Left cardiac atrium (tissue), 4 donors: ENCODE results near the gene GARRE1. TPM values are rescaled to one million over a fixed set of nuclear protein-coding genes. Genes with fewer than 3 reads are reported as not detected.
"Not testable (repeated sequence)": the region's sequence is repeated elsewhere in the genome, so short reads cannot be mapped to it uniquely, and the experiment has no call there.

Experiments
- ATAC-seq, 2 donors: fragments of 200-7000 bp; cut with Tn5 transposase; one replicate each; pipeline ENCODE4 v1.9.1; 2020; ENCODE audit warnings: mild to moderate bottlenecking in 2 of 2, moderate library complexity in 2 of 2
- DNase-seq: peaks from one replicate; pipeline ENCODE4 v3.0.0-alpha.2; 2020
- intact Hi-C, 2 donors: fragments of 100-400 bp; cut with DNase I; formaldehyde crosslinking; loops; one replicate each; pipeline versions ENCODE4 v1.14.1 to v1.15.1; 2022 to 2023
- total RNA-seq, 2 donors: library from RNA; stranded (reverse); fragmentation: NEBNext Ultra II Directional; extraction: Animal tissue kit (Norgen Biotek cat#: 25700); gene quantifications; one replicate each; pipeline ENCODE4 v1.2.1, GENCODE V29; 2021
- donor health status: DM: no; HTN: yes; CAD: no.
- donor health status: DM: no; HTN: yes; CAD: no; lungs with severe emphysema.
- donor health status: DM: yes; HTN: yes; CAD: no.
- donor health status: Dilated cardiomyopathy.

GARRE1 gene
- total RNA-seq, 2 donors from 2014 or later, result 20.9 to 30.5 TPM

- ATAC-seq, result no peak
Measured at GRCh38 chr19:34277244-34277643, 22.9 kb downstream of the GARRE1 start.

GRCh38 chr19:34278783-34279182 lies 24.4 kb downstream of the GARRE1 start:
- intact Hi-C loops, result no loop called here
- ATAC-seq, result no peak

More at GRCh38 chr19:34277244-34277643, 22.9 kb downstream of the GARRE1 start:
- DNase-seq, result no peak
- intact Hi-C loops, result no loop called here

GRCh38 chr19:34281444-34281843 lies 27.1 kb downstream of the GARRE1 start:
- DNase-seq, intact Hi-C loops, ATAC-seq: not testable (repeated sequence)

More at GRCh38 chr19:34278783-34279182, 24.4 kb downstream of the GARRE1 start:
- DNase-seq, result no peak

GRCh38 chr19:34282611-34283519 lies 28.5 kb downstream of the GARRE1 start:
- intact Hi-C loops, result no loop called here

GRCh38 chr19:34284505-34284904 lies 30.2 kb downstream of the GARRE1 start:
- DNase-seq (no peak), ATAC-seq (no peak)
- intact Hi-C loops, result no loop called here

More at GRCh38 chr19:34282611-34283519, 28.5 kb downstream of the GARRE1 start:
- DNase-seq, result no peak
- no peak for ATAC-seq

GRCh38 chr19:34287662-34288140 lies 33.3 kb downstream of the GARRE1 start:
- ATAC-seq (no peak), DNase-seq (no peak)
- intact Hi-C loops, result no loop called here

- intact Hi-C loops, result no loop called here
- ATAC-seq (no peak), DNase-seq (no peak)
Measured at GRCh38 chr19:34288381-34288780, 34.0 kb downstream of the GARRE1 start.

- intact Hi-C loops, result no loop called here
- DNase-seq (no peak), ATAC-seq (no peak)
Measured at GRCh38 chr19:34291235-34291634, 36.9 kb downstream of the GARRE1 start.

- DNase-seq (no peak), ATAC-seq (no peak)
- intact Hi-C loops, result no loop called here
Measured at GRCh38 chr19:34295103-34295502, 40.7 kb downstream of the GARRE1 start.

GRCh38 chr19:34298891-34299520 lies 44.7 kb downstream of the GARRE1 start:
- DNase-seq (no peak), ATAC-seq (no peak)
- intact Hi-C loops, result no loop called here

- intact Hi-C loops, result no loop called here
- no peak for ATAC-seq
- no peak for DNase-seq
Measured at GRCh38 chr19:34299576-34299975, 45.2 kb downstream of the GARRE1 start.

- DNase-seq, result no peak
- no peak for ATAC-seq
- intact Hi-C loops, result no loop called here
Measured at GRCh38 chr19:34300380-34300779, 46.0 kb downstream of the GARRE1 start.

- ATAC-seq (no peak), DNase-seq (no peak)
- intact Hi-C loops, result no loop called here
Measured at GRCh38 chr19:34300962-34301361, 46.6 kb downstream of the GARRE1 start.

Other genes starting within 250 kb of the GARRE1 start
- gene LSM14A, start 82.0 kb upstream of the GARRE1 start, total RNA-seq, result 10 to 100 TPM; 77.3 to 83.4 TPM
- gene GPI, start 110.6 kb downstream of the GARRE1 start, total RNA-seq, result 100 to 1,000 TPM; 337 to 408 TPM
- 1 to 10 TPM; 6.5 to 7.5 TPM for gene PDCD2L, start 149.8 kb downstream of the GARRE1 start, total RNA-seq
- 10 to 100 TPM; 48.4 to 61.6 TPM for gene UBA2, start 173.8 kb downstream of the GARRE1 start, total RNA-seq
- gene WTIP, start 227.2 kb downstream of the GARRE1 start, total RNA-seq, result 10 to 100 TPM; 16.9 to 19.2 TPM